GM18502 (cell line): ENCODE data around the gene MIA2.
"Not testable (repeated sequence)": the region's sequence is repeated elsewhere in the genome, so short reads cannot be mapped to it uniquely, and the experiment has no call there.

ENCODE experiments used
- ATAC-seq: cut with Tn5 transposase; IDR thresholded peaks from one replicate; pipeline ENCODE4 v1.9.1; 2021; ENCODE audit warnings: mild to moderate bottlenecking; ENCODE audit not compliant: unreplicated experiment, poor library complexity

Gene MIA2

GRCh38 chr14:39233680-39234326, at the start of gene MIA2:
Gene MIA2 (plus strand): TSS chr14:39233915. CDS start chr14:39234115, 200 bp downstream.
- no peak for ATAC-seq

- ATAC-seq = no peak
Measured at GRCh38 chr14:39184628-39185255, 49.0 kb upstream of the MIA2 start.

DNA sequence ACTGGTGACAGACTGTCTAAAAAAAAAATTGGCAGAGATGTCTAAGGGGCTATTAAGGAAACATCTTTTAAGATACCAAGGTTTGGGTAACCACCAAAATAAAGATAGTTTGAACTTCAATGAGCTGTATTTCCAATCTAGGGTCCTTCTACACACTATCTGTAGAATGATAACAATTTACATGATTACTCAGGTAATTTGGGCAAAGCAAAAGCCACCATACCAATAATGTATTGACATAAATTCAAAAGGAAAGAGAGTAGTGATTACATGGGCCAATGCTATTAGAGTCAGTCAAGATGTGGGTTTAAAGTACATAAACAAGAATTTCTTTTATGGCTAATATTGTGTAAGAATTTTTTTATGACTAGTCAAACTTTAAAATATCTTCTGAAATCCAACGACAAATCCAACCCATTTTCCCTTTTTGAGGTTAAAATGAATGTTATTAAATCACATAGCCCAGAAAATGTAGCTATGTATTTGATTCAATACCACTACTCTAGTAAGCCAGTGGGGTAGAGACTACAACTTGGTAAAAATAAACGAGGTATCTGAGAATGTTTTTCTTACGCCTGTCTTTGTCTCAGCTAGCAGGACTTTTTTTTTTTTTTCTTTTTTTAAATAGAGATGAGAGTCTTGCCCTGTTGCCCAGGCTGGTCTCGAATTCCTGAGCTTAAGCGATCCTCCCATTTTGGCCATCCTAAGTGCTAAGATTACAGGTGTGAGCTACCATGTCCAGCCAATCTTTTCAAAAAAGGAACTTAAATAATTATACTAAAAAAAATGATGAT, 48.3 kb upstream of the MIA2 start:
- ATAC-seq = no peak

GRCh38 chr14:39186941-39187525, 46.7 kb upstream of the MIA2 start:
- no peak for ATAC-seq

DNA sequence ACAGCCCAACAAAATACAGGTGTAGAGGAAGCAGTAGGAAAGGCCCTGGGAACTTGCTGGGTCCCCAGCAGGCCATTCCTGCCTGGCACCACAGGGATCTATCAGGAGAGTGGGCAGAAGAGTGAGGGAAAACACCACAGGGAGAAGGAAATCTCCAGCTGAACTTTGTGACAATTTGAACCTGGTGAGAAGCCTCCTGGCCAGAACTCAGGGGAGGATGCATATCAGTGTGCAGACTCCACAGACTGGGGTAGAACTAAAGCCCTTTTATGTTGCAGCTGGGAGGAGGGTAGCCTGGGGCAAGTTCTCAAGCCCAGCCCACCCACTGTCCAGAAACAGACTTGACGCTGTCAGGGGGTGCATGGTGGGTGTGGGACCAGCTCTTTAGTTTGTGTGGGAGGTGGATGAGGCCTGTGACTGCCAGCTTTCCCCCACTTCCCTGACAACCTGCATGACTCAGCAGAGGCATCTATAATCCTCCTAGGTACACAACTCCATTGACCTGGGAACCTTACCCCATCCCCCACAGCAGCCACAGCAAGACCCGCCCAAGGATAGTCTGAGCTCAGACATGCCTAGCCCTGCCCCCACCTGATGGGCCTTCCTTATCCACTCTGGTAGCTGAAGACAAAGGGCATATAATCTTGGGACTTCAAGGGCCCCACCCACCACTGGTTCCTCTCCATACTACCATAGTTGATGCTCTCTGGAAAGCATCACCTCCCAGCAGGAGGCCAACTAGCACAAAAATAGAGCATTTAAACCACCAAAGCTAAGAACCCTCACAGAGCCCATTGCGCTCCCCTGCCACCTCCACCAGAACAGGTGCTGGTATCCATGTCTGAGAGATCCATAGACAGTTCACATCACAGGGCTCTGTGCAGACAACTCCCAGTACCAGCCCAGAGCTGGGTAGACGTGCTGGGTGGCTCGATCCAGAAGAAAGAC, 29.8 kb upstream of the MIA2 start:
- no peak for ATAC-seq

GRCh38 chr14:39207430-39207829, 26.3 kb upstream of the MIA2 start:
- not testable (repeated sequence) for ATAC-seq

DNA sequence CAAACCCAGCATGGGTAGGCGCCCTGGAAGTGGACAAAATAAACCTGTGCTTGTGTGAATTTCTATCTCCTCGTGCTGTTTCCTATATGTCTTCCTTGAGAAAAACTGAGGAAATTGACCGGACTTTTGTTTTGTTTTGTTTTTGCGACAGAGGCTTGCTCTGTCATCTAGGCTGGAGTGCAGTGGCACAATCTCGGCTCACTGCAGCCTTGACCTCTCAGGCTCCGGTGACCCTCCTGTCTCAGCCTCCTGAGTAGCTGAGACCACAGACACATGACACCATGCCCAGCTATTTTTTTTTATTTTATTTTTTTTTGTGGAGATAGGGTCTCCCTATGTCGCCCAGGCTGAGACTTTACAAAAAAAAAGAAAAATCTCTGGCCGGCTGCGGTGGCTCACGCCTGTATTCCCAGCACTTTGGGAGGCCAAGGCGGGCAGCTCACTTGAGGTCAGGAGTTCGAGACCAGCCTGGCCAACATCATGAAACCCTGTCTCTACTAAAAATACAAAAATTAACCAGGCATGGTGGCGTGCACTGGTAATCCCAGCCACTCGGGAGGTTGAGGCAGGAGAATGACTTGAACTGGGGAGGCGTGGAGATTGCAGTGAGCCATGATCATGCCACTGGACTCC, 22.5 kb upstream of the MIA2 start:
- no peak for ATAC-seq

- ATAC-seq = no peak
Measured at GRCh38 chr14:39212034-39212433, 21.7 kb upstream of the MIA2 start.

GRCh38 chr14:39212693-39213092, 21.0 kb upstream of the MIA2 start:
- ATAC-seq = no peak

DNA sequence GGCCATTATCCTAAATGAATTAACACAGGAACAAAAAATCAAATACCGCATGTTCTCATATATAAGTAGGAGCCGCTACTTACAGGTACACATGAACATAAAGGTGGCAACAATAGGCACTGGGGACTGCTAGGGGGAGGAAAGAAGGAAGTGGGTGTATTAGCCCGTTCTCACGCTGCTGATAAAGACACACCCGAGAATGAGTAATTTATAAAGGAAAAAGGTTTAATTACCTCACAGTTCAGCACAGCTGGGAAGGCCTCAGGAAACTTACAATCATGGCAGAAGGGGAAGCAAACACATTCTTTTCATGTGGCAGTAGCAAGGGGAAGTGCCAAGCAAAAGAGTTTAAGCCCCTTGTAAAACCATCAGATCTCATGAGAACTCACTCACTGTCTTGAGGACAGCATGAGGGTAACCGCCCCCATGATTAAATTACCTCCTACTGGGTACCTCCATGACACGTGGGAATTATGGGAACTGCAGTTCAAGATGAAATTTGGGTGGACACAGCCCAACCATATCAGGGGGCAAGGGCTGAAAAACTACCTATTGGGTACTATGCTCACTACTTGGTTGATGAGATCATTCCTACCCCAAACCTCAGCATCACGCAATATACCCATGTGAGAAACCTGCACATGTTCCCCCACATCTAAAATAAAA, 16.4 kb upstream of the MIA2 start:
- no peak for ATAC-seq

DNA sequence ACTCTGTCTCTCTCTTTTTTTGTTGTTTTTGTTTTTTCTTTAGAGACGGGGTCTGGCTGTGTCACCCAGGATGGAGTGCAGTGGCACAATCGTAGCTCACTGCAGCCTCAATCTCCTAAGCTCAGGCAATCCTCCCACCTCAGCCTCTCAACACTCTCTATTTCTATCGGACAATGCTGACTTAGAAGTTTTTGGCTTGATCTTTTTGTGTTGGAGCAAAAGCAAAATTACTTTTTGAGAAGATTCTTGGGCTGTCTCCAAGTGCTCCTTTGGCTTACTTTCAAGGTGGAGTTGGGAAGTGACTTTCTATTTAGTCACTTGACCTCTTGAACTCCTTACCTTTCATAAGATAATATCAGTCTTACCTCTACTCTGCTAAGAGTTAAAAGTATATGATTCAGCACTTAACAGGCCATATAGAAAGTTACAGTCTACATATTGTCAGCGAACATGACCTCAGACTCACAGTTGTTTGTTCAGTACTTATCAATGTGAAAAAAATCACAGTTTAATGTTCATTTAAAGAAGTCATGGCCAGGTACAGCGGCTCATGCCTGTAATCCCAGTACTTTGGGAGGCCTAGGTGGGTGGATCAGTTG, 15.4 kb upstream of the MIA2 start:
- ATAC-seq = no peak

DNA sequence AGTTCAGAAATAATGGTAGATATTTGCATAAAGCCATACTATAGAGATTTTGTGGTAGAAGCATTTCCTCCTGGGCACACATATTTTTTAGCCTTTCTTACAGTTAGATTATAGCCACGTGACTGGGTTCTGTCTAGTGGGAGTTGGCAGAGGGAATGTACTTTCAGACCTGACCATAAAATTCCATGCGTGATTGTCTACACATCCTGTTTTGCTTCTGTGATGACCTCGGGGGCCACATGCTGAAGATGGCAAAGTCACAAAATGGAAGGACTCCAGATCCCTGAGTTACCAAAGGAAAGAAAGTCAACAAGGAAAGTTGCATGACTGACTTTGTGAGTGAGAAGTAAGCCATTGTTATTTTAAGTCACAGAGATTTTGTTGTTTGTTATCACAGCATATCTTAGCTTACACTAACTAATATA, 14.6 kb upstream of the MIA2 start:
- ATAC-seq = peak; percentile 79

DNA sequence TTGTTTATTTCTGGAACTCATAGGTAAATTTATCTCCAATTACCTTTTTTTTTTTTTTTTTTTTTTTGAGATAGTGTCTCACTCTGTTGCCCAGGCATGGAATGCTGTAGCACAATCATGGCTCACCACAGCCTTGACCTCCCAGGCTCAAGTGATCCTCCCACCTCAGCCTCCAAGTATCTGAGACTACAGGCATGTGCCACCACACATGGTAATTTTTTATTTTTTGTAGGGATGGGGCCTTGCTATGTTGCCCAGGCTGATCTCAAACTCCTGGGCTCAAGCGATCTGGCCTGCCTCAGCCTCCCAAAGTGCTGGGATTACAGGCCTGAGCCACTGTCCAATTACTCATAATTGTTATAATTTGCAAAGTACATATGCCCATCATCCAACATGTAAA, 13.2 kb upstream of the MIA2 start:
- ATAC-seq = not testable (repeated sequence)

DNA sequence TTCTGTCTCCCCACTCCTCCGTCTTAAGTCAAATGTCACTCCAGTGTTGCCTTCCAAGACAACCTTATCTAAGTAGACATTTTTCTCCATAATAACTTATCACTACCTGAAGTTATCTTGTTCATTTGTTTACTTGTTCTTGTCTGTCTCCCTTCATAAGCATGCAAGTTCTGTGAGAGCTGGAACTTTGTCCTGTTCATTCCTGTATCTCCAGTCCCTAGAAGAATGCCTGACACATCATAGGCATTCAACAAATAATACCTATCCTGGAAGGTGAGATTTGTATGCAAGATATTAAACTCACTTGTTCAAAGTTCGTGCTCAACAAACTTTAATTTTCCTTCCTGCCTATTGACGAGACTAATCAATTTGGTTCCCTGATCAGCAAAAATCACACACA, 5.7 kb upstream of the MIA2 start:
- ATAC-seq = no peak

DNA sequence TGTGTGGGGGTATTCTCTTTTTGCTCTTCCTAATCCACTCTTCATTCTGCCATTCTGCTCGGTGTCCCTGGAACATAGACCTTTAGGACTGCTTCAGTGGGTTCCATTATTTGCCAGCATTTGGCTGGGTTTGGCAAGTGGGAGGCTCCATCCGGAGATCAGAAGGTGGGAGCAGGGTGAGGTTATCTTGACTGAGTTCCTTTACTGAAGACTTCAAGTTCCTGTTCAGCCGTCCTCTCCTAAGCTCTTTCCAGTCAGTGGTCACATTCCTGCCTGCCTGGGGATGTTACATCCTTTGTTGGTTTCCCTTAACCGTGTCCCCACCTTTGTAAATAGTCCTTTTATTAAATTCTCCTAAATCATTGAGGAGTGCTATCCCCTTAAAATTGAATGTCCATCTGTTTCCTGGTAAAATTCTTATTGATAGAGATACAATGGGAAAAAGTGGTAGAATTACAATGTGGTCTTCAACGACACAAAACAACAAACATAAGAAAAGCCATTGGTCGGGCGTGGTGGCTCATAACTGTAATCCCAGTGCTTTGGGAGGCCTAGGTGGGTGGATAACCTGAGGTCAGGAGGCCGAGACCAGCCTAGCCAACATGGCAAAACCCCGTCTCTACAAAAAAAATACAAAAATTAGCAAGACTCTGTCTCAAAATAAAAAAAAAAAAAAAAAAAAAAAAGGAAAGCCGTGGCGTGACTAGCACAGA, 5.0 kb upstream of the MIA2 start:
- ATAC-seq = no peak

DNA sequence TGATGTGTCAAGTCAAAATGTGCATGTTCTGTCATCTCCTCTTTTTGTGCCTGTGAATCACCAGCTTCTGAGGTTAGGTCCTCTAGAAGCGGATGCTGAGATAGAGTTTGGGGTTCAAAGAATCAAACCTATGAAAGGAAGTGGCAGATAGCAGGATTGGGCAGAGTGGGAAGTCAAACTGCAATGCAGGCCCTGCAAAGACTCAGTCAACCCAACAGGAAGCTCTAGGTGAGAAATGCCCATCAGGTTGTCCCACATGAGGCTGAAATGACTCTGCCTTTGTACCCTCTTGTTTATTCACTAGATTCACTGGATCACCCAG, 4.5 kb upstream of the MIA2 start:
- peak; percentile 79 for ATAC-seq

GRCh38 chr14:39229601-39230110, 4.1 kb upstream of the MIA2 start:
- no peak for ATAC-seq
